IMR-90 (cell line): Measurements from ENCODE around the gene MRPS9.

Experiments
- POLR2A ChIP-seq: IDR thresholded peaks from 2 replicates; pipeline ENCODE4 v1.6.1; 2012; ENCODE audit warnings: mild to moderate bottlenecking, low read depth, low read length
- RFX5 ChIP-seq: IDR thresholded peaks from 2 replicates; pipeline ENCODE4 v1.8.0; 2012; ENCODE audit warnings: low read depth, mild to moderate bottlenecking, low read length, moderate library complexity
- TF ChIP-seq, protein P1 (sequence below): conservative IDR thresholded peaks from 2 replicates; pipeline ENCODE4 v1.5.1; 2012; ENCODE audit warnings: mild to moderate bottlenecking, low read depth, low read length, improper control_type of control experiment

- TF ChIP-seq, protein P1, sequence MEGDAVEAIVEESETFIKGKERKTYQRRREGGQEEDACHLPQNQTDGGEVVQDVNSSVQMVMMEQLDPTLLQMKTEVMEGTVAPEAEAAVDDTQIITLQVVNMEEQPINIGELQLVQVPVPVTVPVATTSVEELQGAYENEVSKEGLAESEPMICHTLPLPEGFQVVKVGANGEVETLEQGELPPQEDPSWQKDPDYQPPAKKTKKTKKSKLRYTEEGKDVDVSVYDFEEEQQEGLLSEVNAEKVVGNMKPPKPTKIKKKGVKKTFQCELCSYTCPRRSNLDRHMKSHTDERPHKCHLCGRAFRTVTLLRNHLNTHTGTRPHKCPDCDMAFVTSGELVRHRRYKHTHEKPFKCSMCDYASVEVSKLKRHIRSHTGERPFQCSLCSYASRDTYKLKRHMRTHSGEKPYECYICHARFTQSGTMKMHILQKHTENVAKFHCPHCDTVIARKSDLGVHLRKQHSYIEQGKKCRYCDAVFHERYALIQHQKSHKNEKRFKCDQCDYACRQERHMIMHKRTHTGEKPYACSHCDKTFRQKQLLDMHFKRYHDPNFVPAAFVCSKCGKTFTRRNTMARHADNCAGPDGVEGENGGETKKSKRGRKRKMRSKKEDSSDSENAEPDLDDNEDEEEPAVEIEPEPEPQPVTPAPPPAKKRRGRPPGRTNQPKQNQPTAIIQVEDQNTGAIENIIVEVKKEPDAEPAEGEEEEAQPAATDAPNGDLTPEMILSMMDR: no peak
- no peak for TF ChIP-seq RFX5
- TF ChIP-seq POLR2A: no peak
Observed at GRCh38 chr2:105072039-105072438, 34.2 kb downstream of the MRPS9 start.
